NCI-H2196 (cell line): Measurements from ENCODE around the gene TMA7.
"Not testable (repeated sequence)": the region's sequence is repeated elsewhere in the genome, so short reads cannot be mapped to it uniquely, and the experiment has no call there.

ENCODE experiments used
- DNase-seq: peaks from one replicate; lab custom pipeline; 2025; ENCODE audit not compliant: unreplicated experiment; lab: John Stamatoyannopoulos, UW

The TMA7 gene

DNA sequence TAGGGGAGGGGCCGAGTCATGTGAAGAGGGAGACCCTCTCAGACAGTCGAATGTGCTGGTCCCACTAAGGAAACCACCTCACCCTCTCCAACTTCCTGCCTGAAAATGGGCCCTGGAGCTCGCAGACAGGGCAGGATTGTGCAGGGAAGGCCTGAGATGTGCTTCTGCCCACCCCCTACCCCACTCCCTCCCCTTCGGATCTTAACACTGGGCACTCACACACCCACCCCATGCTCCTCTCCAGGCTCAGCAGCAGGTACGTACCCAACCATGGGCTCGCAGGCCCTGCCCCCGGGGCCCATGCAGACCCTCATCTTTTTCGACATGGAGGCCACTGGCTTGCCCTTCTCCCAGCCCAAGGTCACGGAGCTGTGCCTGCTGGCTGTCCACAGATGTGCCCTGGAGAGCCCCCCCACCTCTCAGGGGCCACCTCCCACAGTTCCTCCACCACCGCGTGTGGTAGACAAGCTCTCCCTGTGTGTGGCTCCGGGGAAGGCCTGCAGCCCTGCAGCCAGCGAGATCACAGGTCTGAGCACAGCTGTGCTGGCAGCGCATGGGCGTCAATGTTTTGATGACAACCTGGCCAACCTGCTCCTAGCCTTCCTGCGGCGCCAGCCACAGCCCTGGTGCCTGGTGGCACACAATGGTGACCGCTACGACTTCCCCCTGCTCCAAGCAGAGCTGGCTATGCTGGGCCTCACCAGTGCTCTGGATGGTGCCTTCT lies 26.5 kb downstream of the TMA7 start:
- DNase-seq: no peak

DNA sequence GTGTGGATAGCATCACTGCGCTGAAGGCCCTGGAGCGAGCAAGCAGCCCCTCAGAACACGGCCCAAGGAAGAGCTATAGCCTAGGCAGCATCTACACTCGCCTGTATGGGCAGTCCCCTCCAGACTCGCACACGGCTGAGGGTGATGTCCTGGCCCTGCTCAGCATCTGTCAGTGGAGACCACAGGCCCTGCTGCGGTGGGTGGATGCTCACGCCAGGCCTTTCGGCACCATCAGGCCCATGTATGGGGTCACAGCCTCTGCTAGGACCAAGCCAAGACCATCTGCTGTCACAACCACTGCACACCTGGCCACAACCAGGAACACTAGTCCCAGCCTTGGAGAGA lies 27.0 kb downstream of the TMA7 start:
- no peak for DNase-seq

DNA sequence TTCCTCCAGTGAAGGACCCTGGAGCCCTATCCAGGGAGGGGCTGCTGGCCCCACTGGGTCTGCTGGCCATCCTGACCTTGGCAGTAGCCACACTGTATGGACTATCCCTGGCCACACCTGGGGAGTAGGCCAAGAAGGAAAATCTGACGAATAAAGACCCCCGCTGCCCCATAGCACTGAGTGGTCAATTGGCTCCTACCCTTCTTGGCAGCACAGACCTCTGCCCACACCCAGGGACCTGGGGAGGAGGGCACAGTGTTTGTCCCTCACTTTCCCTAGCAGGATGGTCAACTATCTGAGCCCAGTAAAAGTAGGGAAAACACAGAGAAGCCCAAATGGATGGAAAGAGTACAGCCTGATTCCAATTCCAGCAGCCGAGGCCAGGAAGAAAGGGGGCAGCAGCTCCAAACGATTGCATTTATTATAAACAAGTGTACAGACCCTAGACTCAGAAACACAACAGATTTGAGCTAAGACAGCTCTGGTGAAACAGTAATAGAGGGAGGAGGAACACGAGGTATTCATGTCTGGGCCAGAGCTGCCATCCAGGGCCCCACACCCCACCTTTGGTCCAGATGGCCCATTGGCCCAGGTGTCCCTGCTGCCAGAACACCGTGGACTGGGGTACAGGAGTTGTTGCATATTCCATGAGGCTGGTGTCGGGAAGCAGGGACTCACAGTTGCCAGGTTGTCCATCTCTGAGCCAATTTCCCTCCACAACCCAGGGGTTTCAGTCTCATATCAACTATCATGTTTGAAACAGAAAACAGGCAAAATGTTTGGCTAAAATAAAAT lies 27.6 kb downstream of the TMA7 start:
- DNase-seq: no peak

DNA sequence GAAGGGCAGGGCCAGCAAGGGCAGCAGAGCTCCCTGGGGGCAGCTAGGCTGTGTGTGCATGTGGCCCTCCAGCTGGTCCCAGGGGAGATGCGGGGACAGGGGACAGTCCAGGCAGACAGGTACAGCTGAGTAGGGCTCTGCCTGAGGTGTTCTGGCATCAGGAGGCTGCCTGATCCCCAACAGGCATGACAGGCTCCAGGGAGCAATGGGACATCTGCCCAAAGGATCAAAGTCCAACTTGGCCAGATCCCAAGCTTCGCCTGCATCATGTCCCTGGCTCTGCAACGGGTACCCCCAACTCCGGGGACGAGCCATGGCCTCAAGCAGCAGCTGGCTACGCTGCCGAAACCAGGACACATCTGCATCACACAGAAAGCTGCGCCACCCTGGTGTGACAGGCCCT lies 28.3 kb downstream of the TMA7 start:
- DNase-seq: no peak

DNA sequence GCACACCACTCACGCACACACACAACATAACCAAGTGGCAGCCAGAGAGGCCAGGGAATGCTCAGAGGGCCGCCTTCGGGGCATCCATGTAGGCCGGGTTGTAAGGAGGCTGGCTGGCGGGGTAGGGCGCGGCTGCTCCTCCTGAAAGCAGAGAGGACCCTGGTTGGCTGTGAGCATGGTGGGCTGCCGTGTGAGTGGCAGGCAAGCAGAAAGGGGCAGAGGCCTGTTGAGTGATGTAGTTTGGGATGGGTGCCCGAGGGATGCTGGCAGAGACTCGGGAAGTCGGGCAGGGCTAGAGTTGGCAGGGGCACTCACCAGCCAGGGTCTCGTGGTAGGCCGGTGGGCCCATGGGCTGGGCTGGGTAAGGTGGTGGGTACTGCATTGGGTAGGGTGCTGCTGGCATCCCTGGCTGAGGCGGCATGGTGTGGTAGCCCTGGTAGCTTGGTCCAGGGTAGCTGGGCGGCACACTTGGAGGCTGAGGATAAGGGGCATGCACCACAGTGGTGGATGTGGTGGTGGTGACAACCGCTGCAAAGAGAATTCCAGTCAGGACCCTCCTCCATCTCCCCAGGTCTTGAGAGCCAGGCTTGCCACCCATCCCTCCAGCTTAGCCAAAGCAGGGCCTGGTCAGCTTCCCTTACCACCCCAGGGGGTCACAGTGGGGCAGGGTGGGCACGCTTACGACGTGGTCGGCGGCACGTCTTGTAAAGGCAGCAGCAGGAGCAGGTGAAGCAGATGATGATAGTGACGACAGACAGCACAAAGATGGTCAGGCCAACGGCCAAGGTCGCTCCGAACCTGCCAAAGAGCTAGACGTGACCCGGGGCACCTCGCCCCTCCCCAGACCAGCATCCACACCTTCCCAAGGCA lies 29.2 kb downstream of the TMA7 start:
- no peak for DNase-seq

DNA sequence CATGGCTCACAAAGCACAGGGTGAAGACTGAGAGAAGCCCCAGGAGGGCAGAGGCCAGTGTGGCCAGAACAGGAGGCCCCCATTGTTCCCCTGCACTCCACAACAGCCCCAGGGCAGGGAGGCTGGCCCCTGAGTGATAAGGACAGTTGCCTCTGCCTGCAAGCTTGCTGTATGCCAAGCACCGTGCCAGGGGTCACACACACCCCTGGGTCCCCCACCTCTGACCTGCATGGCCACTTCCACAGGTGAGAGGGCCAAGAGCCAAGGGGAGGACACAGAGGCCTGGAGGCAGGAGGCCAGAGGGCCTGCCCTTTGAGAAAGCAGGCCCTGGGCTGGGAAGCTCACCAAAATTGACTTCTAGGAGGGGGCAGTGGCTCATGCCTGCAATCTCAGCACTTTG lies 30.2 kb downstream of the TMA7 start:
- no peak for DNase-seq

DNA sequence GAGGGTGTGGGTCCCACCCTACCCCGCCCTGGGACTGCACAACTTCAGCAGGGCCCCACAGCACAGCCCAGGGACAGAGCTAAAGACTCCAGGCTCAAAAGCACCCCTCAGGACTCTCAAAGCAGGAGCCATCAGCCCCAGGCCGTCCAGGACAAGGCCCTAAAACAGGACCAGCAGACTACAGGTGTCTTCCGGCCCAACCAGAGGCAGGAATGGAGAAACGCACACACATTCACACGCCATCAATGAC lies 32.5 kb downstream of the TMA7 start:
- no peak for DNase-seq

DNA sequence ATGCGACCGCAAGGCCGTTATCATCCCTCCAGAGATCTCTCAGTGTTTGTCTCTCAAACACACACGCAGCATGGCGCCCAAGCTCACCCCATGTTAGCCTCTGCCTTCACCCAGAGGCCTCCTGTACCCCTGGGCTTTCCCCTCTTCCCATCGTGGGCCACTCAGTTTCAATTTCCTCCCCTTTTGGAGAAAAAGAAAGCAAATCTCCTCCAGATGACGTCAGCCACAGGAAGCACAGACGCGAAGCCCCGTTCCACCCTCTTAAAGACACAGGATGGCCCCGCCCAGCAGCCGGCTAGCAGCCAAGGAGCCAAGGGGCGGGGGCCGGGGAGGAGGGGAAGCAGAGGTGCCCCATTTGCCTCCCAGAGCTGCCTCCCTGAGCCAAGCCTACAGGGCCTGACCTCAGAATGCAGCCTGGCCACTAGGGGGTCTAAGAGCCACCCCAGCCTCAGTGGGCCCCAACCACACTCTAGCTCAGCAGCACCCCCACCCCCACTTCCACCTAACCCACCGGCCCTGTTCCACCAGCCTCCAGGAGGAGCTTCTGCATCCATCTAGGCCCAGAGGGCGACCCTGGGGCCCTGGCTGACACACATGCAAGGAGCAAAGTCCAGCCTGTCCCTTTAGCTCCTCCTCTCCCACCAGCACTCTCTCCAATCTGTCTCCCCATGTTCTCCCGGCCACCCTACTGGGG lies 33.0 kb downstream of the TMA7 start:
- DNase-seq: peak; percentile 84

DNA sequence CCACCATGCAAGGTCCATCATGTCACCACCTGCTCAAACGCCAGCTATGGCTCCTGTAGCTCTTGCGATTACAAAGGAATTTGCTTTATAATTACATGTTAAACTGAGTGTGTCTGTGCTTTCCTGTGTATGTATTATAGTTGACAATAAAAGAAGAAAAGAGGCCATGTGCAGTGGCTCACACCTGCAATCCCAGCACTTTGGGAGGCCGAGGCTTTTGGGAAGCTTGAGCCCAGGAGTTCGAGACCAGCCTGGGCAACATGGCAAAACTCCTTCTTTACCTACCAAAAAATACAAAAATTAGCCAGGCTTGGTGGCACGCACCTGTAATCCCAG lies 33.5 kb downstream of the TMA7 start:
- DNase-seq: no peak

DNA sequence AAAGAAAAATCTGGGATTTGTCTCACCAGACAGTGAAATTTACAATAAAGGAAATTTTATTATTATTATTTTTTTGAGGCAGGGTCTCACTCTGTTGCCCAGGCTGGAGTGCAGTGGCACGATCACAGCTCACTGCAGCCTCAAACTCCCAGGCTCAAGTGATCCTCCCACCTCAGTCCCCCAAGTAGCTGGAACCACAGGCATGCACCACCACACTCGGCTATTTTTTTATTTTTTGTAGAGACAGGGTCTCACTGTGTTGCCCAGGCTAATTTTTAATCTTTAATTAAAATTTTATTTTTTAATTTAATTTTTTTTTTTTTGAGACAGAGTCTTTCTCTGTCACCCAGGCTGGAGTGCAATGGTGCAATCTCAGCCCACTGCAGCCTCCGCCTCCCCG lies 34.0 kb downstream of the TMA7 start:
- DNase-seq: not testable (repeated sequence)

DNA sequence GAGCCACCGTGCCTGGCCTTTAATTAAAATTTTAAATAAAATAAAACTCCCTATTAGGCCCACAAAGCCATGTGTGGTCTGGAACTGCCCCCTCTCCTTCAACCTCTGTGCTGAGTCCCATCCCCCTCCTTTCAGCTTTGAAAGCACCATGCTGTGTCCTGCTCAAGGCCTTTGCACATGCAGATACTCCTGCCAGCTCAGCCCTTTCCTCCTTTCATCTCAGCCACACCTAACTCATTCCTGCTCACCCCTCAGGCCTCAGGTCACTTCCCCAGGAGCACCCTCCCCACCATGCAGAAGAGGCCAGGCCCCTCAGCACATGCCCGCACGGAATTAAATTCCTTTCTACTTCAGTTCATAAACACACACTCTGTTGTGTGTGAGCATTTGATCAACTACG lies 34.6 kb downstream of the TMA7 start:
- no peak for DNase-seq

DNA sequence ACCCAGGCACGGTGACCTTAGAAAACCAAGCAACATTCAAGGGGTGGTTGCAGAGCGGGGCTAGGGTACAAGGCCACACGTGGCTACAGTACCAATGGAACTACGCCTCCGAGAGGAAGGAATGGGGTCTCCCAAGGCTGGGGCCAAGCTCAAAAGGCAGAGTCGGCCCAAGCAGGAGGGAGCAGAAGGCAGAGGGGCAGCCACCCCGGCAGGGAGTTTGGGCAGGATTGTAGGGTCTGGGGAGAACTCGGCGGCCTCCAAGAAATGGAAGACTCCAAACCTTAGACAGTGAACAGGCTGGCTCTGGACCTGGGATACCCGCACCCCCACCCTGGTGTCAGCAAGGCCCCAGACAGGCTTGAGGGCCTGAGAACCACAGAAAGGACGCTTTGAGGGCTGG lies 35.1 kb downstream of the TMA7 start:
- DNase-seq: no peak

DNA sequence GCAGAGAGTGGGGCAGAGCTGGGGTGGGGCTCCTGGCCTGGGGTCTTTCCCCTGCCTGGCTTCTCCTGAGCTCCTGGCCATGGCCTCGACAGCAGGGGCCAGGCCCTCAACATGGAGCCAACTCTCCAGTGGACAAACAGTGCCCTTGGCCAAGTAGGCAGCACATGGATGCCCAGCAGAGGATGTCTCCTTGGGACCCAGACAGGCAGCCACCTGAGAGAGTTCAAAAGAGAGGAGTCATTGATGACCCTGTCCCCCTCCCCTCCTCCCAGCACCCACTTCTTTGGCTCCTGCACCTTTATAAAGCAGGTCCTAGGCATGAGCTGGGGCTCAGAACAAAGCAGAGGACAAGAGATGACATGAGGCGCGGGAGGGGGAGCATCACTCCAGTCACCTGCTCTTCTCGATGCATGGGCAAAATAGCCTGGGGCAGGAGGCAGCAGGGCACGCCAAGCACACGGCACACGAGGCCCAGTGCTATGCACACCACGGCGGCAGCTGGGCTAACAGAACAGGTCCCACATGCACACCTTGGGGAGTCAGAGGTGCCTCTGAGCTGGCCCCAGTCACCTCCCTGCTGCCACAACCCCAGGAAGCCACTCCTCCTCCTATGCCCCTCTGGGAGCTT lies 36.5 kb downstream of the TMA7 start:
- no peak for DNase-seq

DNA sequence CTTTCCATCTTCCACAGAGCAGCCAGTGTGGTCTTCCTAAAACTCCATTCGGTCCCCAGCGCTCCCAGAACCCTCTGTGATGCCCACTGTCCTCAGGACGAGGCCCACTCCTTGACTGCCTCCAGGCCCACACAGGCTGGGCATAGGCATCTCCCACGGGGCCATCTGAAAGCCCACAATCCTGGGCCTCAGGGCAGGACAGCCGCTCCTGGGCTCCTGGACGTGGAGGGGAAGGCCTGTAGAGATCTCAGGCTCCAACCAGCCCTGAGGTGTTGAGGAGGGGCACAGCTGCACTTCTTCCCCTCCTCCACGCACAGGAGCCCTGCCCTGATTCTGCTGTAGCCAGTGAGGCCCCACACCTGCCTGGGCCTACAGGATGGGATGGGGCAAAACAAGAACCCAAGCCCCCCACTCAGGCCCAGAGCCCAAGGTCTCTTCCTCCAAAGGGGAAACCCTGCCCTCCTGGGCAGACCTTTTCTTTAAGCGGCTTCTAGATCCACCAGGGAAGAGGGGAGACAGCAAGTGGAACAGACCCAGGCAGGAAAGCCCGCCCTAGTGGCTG lies 38.0 kb downstream of the TMA7 start:
- no peak for DNase-seq

DNA sequence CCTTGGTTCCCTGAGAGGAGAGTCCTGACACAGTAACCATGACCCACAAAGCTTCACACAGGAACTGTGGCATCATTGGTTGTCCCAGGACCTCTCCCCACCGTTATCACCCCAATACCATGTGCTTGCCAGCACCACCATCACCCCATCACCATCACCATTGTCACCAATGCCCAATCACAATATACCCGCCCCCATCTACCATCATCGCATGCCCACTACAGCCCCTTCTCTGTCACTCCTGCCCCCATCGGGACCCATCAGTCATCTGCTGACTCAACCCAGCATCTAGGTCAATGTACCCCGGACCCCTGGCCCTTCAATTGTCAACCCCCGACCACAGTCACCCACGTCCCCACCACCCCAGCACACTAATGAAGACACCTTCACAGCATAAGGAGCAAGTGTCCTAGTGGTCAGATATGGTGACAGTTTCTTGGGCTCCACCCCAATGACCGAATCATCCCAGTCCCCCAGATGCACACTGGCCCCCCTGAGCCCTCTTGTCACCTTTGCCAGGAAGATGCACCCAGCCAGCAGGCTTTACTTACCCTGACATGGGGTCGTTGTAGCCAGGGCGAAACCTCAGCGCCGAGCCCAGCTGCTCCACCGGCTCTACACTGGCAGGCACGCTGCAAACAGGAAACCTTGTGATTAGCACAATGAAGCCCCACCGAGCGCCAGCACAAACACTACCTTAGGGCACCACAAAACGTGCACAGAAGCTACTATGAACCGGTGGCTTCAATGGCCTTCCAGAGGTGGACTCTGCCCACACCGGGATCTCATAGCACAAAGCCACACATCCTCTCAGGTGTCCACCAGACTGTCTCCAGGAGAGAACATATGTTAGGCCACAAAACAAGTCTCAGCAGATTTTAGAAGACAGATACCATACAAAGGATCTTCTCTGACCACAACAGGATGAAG lies 38.8 kb downstream of the TMA7 start:
- no peak for DNase-seq

DNA sequence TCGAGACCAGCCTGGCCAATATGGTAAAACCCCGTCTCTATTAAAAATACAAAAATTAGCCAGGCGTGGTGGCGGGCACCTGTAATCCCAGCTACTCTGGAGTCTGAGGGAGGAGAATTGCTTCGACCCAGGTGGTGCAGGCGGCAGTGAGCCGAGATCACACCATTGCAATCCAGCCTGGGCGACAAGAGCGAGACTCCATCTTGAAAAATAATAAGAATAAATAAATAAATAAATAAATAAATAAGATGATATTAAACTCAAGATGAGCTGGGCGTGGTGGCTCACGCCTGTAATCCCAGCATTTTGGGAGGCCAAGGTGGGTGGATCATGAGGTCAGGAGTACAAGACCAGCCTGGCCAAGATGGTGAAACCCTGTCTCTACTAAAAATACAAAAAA lies 40.8 kb downstream of the TMA7 start:
- not testable (repeated sequence) for DNase-seq

DNA sequence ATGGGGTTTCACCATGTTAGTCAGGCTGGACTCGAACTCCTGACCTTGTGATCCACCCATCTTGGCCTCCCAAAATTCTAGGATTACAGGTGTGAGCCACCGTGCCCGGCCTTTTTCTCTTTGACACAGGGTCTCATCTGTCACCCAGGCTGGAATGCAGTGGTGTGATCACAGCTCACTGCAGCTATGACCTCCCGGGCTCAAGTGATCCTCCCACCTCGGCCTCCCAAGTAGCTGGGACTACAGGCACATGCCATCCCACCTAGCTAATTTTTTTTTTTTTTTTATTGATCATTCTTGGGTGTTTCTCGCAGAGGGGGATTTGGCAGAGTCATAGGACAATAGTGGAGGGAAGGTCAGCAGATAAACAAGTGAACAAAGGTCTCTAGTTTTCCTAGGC lies 42.8 kb downstream of the TMA7 start:
- DNase-seq: not testable (repeated sequence)

DNA sequence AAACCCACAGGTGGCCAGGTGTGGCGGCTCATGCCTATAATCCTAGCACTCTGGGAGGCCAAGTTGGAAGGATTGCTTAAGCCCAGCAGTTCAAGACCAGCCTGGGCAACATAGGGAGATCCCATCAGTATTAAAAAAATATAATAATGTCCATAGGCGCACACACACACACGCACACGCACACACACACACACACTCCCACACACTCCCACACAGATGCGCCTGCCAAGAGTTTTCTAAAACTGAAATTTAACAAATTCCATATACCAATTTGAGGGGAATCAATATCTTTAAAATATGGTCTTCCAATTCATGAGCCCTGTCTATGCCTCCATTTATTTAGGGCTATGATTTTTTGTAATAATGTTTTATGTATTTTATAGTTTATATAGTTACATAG lies 46.9 kb downstream of the TMA7 start:
- no peak for DNase-seq

DNA sequence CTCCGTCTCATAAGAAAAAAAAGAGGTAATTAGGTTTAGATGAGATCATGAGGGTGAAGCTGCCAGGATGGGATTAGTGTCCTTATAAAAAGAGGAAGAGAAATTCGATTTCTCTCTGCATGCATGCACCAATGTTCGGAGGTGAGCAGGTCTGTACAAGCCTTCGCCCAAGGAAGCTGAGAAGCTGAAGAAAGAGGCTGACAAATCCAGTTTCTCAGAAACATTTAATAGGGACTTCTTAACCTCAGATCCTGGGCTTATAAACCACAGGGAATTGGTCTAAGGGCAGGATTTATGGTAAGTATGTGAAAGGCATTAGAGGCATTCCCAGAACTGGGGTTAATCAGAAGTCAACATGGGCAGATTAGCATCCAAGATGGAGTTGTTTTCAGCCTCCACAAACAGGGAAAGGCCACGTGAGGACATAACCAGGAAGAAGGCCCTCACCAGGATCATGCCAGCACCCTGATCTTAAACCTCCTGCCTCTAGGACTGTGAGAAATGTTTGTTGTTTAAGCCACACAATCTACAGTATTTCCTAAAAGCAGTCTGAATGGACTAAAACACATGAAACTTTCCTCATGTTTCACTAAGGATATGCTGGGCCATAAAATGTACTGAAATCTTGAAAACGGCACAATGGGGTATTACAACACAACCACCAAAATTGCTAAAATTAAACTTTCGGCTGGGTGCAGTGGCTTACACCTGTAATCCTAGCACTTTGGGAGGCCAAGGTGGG lies 52.6 kb downstream of the TMA7 start:
- DNase-seq: no peak
